ENCODE data around the gene ZNF738. TPM values are rescaled to one million over a fixed set of nuclear protein-coding genes. Genes with fewer than 3 reads are reported as not detected.

ZNF738 gene
- 1 to 10 TPM; 4.7 to 6.0 (median 5.1) TPM for total RNA-seq

DNA sequence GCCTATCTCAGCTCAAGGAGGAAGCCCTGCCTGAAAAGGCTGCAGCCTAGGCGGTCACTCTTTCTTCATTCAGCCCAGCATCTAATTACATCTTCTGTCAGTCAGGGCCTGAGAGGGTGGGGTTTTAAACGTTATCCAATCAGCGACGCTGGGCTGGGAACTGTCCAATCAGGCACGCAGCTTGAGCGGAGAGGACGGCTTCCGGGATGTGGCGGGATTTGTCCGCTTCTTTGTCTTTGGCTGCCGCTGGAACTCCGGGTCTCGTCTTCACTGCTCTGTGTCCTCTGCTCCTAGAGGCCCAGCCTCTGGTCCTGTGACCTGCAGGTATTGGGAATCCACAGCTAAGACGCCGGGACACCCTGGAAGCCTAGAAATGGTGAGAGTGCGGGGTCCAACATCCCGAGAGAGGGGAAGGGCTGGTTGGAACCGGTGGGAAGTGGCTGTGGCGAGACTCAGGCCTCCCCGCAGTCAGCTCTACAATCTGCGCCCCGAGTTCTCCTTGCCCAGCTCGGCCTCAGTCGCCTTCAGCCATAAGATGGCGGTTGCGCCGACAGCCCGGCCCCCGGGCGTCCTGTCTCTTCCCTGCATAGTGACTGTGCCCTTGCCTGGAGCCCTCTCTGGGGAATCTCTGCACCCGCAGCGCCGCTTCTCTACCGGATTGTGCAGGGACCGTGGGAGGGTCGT, at the start of gene ZNF738:
Gene ZNF738, plus strand, starts transcription at position 233 of the 684 bp plus-strand sequence. Its CDS starts 141 bp downstream, at position 374.
- TF ChIP-seq, protein P1, sequence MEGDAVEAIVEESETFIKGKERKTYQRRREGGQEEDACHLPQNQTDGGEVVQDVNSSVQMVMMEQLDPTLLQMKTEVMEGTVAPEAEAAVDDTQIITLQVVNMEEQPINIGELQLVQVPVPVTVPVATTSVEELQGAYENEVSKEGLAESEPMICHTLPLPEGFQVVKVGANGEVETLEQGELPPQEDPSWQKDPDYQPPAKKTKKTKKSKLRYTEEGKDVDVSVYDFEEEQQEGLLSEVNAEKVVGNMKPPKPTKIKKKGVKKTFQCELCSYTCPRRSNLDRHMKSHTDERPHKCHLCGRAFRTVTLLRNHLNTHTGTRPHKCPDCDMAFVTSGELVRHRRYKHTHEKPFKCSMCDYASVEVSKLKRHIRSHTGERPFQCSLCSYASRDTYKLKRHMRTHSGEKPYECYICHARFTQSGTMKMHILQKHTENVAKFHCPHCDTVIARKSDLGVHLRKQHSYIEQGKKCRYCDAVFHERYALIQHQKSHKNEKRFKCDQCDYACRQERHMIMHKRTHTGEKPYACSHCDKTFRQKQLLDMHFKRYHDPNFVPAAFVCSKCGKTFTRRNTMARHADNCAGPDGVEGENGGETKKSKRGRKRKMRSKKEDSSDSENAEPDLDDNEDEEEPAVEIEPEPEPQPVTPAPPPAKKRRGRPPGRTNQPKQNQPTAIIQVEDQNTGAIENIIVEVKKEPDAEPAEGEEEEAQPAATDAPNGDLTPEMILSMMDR (IDR thresholded peaks at IDR 0.05; ENCODE audit: low read depth), result no peak

DNA sequence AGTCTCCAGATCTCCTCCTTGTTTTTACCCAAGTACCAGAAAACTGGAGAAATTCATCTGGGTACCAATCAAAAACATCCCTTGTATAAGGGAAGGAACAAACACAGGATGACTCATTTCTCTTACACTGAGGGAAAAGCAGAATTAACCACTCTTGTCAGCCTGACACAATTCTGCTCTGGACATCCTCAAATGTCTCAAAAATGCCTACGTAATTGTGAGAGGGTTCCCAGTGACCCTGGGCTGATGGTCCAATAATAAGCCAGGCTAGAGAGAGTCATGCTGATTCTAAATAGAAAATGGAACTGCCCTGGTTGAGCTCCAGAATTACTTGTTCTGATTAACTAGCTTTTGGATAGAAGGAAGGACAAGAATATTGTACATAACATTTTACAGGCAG, 44.1 kb upstream of the ZNF738 start:
- TF ChIP-seq, protein P1 (IDR thresholded peaks at IDR 0.05; ENCODE audit: low read depth), result no peak

DNA sequence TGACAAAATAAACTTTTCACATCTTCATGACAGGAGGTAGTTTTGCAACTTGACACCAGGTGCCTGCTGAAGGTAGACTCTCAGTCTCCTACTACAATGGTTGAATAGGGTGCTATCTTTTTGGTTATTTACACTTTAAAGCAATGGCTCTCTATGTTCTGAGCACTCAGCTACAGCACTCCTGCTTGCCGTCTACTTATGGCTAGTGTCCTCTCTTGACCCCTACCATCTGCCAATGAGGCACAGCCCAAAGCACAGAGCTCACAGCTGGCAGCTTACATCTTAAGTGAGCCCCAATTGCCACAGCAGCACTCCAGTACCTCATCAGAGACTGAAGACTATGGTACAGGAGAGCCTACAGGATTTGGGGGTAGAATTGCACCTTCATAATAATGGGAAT, 41.0 kb upstream of the ZNF738 start:
- TF ChIP-seq, protein P1 (IDR thresholded peaks at IDR 0.05; ENCODE audit: low read depth), result no peak

DNA sequence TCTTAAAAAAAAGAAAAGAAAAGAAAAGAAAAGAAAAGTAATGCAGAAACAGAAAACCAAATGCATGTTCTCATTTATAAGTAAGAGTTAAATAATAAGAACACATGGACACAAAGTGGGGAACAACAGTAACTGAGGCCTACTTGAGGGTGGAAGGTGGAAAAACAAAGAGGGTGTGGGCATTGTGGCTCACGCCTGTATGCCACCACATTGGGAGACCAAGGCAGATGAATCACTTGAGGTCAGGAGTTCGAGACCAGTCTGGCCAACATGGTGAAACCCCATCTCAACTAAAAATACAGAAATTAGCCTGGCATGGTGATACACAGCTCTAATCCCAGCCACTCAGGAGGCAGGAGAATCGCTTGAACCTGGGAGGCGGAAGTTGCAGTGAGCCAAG, 37.7 kb upstream of the ZNF738 start:
- TF ChIP-seq, protein P1 (IDR thresholded peaks at IDR 0.05; ENCODE audit: low read depth), result no peak

DNA sequence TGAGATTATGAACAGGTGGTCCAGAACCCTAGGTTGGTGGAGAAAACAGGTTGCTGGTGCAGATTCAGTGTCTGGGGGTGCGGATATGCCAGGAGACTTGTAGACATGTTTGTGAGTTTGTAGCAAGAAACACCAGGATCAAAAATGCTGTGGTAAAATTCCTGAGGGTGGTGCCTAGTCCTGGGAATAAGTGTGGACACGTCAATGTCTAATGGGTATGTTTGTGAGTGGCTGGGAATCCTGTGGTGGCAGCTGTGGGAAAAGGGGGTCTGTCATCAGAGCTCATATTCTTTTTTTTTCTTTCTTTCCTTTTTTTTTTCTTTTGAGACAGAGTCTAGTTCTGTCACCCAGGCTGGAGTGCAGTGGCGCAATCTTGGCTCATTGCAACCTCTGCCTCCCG, 36.8 kb upstream of the ZNF738 start:
- TF ChIP-seq, protein P1 (IDR thresholded peaks at IDR 0.05; ENCODE audit: low read depth), result no peak

DNA sequence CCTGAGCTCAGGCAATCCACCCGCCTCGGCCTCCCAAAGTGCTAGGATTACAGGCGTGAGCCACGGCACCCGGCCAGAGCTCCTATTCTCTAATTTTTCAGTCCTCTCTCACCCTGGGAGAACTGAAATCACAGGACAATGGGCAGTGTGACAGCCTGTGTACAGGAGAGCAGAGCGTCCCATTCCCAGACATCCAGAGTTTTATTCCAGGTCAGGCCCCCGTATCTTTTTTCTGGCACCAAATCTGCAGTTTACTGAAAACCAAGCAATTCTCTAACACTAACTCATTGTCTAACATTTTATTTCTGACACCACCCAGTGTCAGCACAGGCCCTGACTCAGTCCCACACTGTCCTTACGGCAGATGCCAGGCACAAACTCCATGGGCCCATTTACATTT, 36.3 kb upstream of the ZNF738 start:
- TF ChIP-seq, protein P1 (IDR thresholded peaks at IDR 0.05; ENCODE audit: low read depth), result no peak

DNA sequence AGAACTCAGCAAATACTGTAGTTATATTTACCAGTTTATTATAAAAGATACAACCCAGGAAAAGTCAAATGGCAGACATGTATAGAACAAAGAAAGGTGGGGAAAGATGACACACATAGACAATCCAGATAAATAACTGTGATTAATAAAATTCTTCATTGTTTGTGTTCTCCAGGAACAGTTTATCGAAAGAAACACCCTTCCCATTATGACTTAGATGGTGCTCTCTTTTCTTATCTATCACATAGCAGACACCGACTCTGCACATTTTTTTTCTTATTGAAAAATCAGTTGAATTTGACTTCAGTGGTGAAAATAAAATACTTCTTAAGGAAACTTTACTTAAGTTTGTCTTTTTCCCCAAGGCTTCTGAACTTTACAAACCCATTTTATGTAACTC, 35.8 kb upstream of the ZNF738 start:
- TF ChIP-seq, protein P1 (IDR thresholded peaks at IDR 0.05; ENCODE audit: low read depth), result no peak

Measured in subcutaneous adipose tissue (tissue), 4 donors.